Fibroblast of lung (primary cell): ENCODE results near the gene ZC3HAV1.

Experiments used
- EZH2 ChIP-seq: IDR thresholded peaks from 2 replicates; pipeline ENCODE4 v1.5.1; 2012; ENCODE audit warnings: low read length, control low read depth, mild to moderate bottlenecking; ENCODE audit errors: missing control alignments
- TF ChIP-seq, protein P1 (sequence below), 2 donors: IDR thresholded peaks in 1 of 2; conservative IDR thresholded peaks in 1 of 2; 1 replicate in 1 of 2; 2 replicates in 1 of 2; pipeline ENCODE4 v1.5.1; 2011 to 2012; ENCODE audit warnings: low read length in 2 of 2, control low read depth in 1 of 2, inconsistent platforms in 1 of 2, low read depth in 1 of 2, mild to moderate bottlenecking in 1 of 2

- TF ChIP-seq EZH2, result no peak
- TF ChIP-seq, protein P1, sequence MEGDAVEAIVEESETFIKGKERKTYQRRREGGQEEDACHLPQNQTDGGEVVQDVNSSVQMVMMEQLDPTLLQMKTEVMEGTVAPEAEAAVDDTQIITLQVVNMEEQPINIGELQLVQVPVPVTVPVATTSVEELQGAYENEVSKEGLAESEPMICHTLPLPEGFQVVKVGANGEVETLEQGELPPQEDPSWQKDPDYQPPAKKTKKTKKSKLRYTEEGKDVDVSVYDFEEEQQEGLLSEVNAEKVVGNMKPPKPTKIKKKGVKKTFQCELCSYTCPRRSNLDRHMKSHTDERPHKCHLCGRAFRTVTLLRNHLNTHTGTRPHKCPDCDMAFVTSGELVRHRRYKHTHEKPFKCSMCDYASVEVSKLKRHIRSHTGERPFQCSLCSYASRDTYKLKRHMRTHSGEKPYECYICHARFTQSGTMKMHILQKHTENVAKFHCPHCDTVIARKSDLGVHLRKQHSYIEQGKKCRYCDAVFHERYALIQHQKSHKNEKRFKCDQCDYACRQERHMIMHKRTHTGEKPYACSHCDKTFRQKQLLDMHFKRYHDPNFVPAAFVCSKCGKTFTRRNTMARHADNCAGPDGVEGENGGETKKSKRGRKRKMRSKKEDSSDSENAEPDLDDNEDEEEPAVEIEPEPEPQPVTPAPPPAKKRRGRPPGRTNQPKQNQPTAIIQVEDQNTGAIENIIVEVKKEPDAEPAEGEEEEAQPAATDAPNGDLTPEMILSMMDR (conservative IDR thresholded peaks at IDR 0.05 in 1 of 2, IDR thresholded peaks at IDR 0.05 in 1 of 2; ENCODE audit: low read depth in 1 of 2, low read length in 2 of 2), result no peak
Observed at GRCh38 chr7:139065323-139065722, 44.2 kb downstream of the ZC3HAV1 start.
